GM23338 (cell line): Measurements from ENCODE around the gene PLXNA2.

Experiments
- CREB1 ChIP-seq: fragments of 250-450 bp; sonication (Bioruptor Pico); IDR thresholded peaks from 2 replicates; pipeline ENCODE4 v1.5.0; 2020; ENCODE audit warnings: low read depth, mild to moderate bottlenecking, moderate library complexity
- CTCF ChIP-seq, 2 experiments: fragments of 200-600 bp in 1 of 2; sonication (generic) in 1 of 2; conservative IDR thresholded peaks; 2 replicates each; pipeline versions ENCODE4 v1.5.1 to v1.6.1; 2016 to 2017; ENCODE audit warnings: antibody characterized with exemption in 2 of 2, low read depth in 2 of 2, mild to moderate bottlenecking in 2 of 2, moderate library complexity in 1 of 2
- ETS1 ChIP-seq: IDR thresholded peaks from 2 replicates; pipeline ENCODE4 v1.6.1; 2016; ENCODE audit warnings: antibody characterized with exemption
- EZH2 ChIP-seq: fragments of 200-600 bp; sonication (generic); IDR thresholded peaks from one replicate; pipeline ENCODE4 v1.8.0; 2017; ENCODE audit warnings: antibody characterized with exemption, mild to moderate bottlenecking, low read depth; ENCODE audit not compliant: unreplicated experiment
- EZH2phosphoT487 ChIP-seq: fragments of 200-600 bp; sonication (generic); IDR thresholded peaks from one replicate; pipeline ENCODE4 v1.8.1; 2018; ENCODE audit warnings: antibody characterized with exemption; ENCODE audit not compliant: unreplicated experiment
- JUNB ChIP-seq: IDR thresholded peaks from one replicate; pipeline ENCODE4 v1.6.1; 2016; ENCODE audit warnings: antibody characterized with exemption; ENCODE audit not compliant: unreplicated experiment
- POLR2AphosphoS5 ChIP-seq: IDR thresholded peaks from 2 replicates; pipeline ENCODE4 v1.6.1; 2016; ENCODE audit warnings: antibody characterized with exemption, low read depth
- REST ChIP-seq: IDR thresholded peaks from one replicate; pipeline ENCODE4 v1.6.1; 2018; ENCODE audit warnings: antibody characterized with exemption; ENCODE audit not compliant: unreplicated experiment
- STAT1 ChIP-seq: IDR thresholded peaks from one replicate; pipeline ENCODE4 v1.6.1; 2016; ENCODE audit warnings: antibody characterized with exemption; ENCODE audit not compliant: unreplicated experiment
- ZNF331 ChIP-seq: fragments of 250-450 bp; sonication (Bioruptor Pico); IDR thresholded peaks from 2 replicates; pipeline ENCODE4 v1.5.0; 2020; ENCODE audit warnings: low read depth, mild to moderate bottlenecking, moderate library complexity
- ZNF462 ChIP-seq: fragments of 250-450 bp; sonication (Bioruptor Pico); IDR thresholded peaks from 2 replicates; pipeline ENCODE4 v1.5.0; 2020; ENCODE audit warnings: mild to moderate bottlenecking, moderate library complexity

- TF ChIP-seq CTCF (conservative IDR thresholded peaks at IDR 0.05; ENCODE audit: low read depth in 2 of 2) = no peak
- TF ChIP-seq CREB1 = no peak
- TF ChIP-seq REST = no peak
- no peak for TF ChIP-seq JUNB
- no peak for TF ChIP-seq EZH2
- TF ChIP-seq POLR2AphosphoS5 = no peak
- TF ChIP-seq EZH2phosphoT487 = no peak
- no peak for TF ChIP-seq ETS1
- TF ChIP-seq ZNF331 (CRISPR knock-in tag) = no peak
- no peak for TF ChIP-seq ZNF462
- TF ChIP-seq STAT1 = no peak
Measured at GRCh38 chr1:208065862-208066261, 178.3 kb downstream of the PLXNA2 start.
